Measurements from ENCODE around the gene DNAAF8. TPM values are rescaled to one million over a fixed set of nuclear protein-coding genes. Genes with fewer than 3 reads are reported as not detected.

Gene DNAAF8
- total RNA-seq, 3 donors from 2014 or later, result 0.16 to 0.47 (median 0.25) TPM

DNA sequence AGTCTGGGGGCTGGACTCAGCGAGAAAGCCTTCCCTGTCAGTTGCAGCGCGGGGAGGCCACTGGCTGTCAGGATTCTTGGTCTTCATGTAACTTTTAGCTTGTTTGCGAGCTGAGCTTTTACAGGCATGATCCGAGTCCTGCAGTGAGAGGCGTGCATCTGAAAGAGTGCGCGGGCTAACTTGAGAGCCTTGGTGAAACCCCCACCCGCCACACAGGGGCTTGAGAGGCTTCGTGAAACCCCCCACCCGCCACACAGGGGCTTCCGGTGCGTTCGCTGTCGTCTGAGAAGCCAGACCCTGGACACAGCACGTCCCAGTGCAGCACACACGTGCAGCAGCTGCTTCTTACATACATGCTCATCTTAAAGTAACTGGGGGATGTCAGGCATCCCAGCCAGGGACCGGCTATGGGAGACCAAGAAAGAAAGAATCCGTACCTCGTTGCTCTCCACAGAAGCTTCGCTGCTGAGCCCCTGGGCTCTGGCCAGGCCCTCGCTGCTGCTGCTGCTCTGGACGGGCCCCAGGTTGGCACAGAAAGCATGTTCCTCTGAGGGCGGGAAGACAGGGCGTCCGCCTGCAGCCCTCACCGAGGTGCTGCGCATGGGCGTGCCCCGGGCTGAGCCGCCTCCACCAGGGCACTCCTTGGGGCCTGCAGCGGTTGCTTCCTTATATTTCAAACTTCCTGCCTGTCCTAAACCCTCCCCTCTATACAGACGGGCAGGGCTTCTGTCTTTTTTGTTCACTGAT is 33.2 kb upstream of the DNAAF8 start:
- no peaks in the 10 kb centered on the region for H3K4me1 Mint-ChIP-seq (ENCODE audit: low read depth)
- no peak overlapping the region for H3K4me3 Mint-ChIP-seq
- no peak for ATAC-seq
- no peaks in the 10 kb centered on the region for H3K9me3 Mint-ChIP-seq
- H3K36me3 Mint-ChIP-seq (ENCODE audit: insufficient read depth), result peaks cover 3% of the 10 kb centered on the region
- no peaks in the 10 kb centered on the region for H3K27me3 Mint-ChIP-seq (ENCODE audit: low read depth)
- DNase-seq, result no peak

DNA sequence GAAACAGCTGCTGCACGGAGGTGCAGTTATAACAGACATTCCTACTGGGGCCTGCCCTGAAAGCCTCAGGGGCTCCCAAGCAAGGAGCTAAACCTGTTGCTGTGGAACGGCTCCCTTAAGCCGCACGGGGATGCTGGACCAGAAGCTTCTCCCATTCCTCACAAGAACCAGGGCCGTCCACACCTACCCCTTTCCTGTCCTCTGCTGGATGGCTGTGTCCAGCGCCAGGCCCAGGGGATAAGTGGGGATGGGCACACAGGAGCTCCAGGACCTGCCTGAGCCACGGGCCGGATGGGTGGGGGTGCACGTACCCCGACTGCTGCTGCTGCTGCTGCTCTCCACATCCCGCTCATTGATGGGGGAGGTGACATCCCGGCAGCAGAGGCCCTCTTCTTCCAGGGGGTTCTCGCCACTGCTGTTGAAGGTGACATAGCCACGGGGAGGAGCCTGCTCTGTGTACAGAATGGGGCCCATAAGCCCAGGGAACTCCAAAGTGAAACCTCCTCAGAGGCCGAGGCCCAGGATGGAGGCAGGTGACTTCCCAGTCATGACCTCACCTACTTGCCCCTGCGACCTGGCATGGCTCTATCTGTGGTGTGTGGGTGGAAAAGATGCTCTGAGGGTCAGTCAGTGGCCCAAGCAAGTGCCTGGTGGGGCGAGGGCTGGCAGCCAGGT is 32.4 kb upstream of the DNAAF8 start:
- DNase-seq (no peak), ATAC-seq (no peak)
- Mint-ChIP-seq H3K4me3 (no peak overlapping the region), H3K27me3 (ENCODE audit: low read depth) (no peaks in the 10 kb centered on the region), H3K9me3 (no peaks in the 10 kb centered on the region), H3K4me1 (ENCODE audit: low read depth) (no peaks in the 10 kb centered on the region), H3K36me3 (ENCODE audit: insufficient read depth) (peaks cover 7% of the 10 kb centered on the region)

DNA sequence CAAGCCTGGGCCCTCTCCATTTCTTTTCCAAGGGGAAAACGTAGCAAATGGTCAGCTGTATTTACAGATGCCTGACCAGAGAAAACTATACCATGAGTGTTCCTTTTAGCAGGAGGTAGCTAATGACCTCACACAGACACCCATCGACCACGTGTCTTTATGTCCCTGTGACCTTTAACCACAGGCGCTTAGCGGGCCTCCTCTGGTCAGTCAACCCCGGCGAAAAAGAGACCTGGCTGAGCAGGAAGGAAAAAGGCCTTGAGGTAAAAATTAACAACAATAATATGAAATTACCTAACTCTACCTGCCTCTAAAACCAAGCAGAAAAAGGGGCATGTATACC is 31.9 kb upstream of the DNAAF8 start:
- no peaks in the 10 kb centered on the region for H3K4me1 Mint-ChIP-seq (ENCODE audit: low read depth)
- no peak overlapping the region for H3K4me3 Mint-ChIP-seq
- no peaks in the 10 kb centered on the region for H3K9me3 Mint-ChIP-seq
- H3K36me3 Mint-ChIP-seq (ENCODE audit: insufficient read depth), result peaks cover 10% of the 10 kb centered on the region
- ATAC-seq (no peak), DNase-seq (no peak)
- H3K27me3 Mint-ChIP-seq (ENCODE audit: low read depth), result no peaks in the 10 kb centered on the region

DNA sequence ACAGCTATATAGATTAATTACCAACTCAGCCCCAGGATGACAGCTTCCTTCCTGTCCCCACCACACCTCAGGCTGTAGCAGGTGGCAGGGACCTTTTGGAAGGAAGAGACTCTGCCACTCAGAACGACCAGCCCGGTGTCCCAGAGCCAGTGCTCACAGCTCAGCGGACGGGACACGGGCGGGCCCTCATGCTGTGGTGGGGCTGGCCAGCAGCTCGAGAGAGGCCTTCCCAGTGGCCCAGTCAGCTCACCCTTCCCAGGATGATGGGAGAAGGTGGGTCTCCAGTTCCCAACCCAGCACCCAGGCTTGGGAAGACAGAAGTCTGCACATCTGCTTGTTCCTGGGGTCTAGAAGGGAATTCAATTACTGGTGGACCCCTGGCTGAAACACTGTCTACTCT is 30.4 kb upstream of the DNAAF8 start:
- no peaks in the 10 kb centered on the region for H3K4me1 Mint-ChIP-seq (ENCODE audit: low read depth)

DNA sequence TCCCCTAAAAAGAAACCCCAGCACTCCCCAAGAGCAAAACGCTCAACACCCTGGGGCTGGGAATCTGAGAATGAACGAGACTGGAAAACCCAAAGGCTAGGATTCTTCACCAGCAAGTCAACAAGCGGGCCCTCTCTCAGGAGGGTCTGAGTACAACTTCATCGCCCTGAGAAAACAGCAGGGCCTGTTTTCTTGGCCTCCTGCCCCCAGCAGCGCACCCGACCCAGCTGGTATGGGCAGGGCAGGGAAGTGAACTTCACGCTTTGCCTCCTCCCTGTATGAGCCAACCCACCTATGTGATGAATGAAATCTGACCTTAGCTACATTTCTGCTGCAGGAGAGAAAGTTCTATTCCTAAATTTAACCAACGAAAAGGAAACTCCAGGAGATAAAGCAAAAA is 29.8 kb upstream of the DNAAF8 start:
- H3K9me3 Mint-ChIP-seq, result no peaks in the 10 kb centered on the region
- H3K4me1 Mint-ChIP-seq (ENCODE audit: low read depth), result no peaks in the 10 kb centered on the region
- DNase-seq (no peak), ATAC-seq (no peak)
- H3K36me3 Mint-ChIP-seq (ENCODE audit: insufficient read depth), result peaks cover 15% of the 10 kb centered on the region
- no peak overlapping the region for H3K4me3 Mint-ChIP-seq
- no peaks in the 10 kb centered on the region for H3K27me3 Mint-ChIP-seq (ENCODE audit: low read depth)

More for the DNA sequence above, 30.4 kb upstream of the DNAAF8 start:
- no peak for ATAC-seq
- Mint-ChIP-seq H3K36me3 (ENCODE audit: insufficient read depth) (peaks cover 13% of the 10 kb centered on the region), H3K9me3 (no peaks in the 10 kb centered on the region), H3K4me3 (no peak overlapping the region), H3K27me3 (ENCODE audit: low read depth) (no peaks in the 10 kb centered on the region)
- no peak for DNase-seq

DNA sequence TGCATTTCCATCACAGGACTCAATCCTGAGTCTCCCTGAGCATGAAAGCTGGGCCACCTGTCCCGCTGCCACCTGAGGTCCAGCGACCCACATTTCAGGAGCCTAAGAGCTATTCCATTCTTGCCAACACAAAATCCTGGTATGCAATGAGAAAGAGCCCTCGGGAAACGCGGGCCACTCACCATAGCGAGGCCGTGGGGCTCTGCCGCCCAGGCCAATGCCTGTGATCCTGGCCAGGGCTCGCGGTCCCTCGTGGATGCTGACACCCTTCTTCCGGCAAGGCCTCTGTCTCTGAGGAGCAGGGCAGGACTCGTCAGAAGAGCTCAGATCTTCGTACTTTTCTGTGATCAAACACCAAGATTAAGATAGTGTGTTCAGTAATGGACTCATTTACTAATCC is 29.4 kb upstream of the DNAAF8 start:
- Mint-ChIP-seq H3K4me1 (ENCODE audit: low read depth) (no peaks in the 10 kb centered on the region), H3K9me3 (no peaks in the 10 kb centered on the region), H3K4me3 (no peak overlapping the region), H3K36me3 (ENCODE audit: insufficient read depth) (peaks cover 19% of the 10 kb centered on the region), H3K27me3 (ENCODE audit: low read depth) (no peaks in the 10 kb centered on the region)
- ATAC-seq, result no peak
- no peak for DNase-seq

DNA sequence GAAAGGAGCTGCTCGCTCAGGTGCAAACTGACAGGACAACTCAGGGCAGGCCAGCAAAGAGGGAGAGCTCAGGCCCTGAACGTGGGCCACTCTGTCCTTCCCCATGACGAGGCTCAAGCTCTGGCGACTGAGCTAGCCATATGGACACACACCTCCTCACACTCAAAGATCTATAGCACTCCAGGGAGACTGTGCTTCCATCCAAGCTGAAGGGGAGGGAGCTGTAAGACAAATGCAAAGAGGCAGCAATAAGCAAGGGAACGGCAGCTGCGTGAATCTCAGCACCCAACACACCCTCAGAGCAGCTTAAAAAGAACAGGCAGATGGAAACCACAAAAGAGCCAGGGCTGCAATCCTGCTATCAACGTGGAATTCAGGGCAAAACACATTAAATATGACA is 27.5 kb upstream of the DNAAF8 start:
- DNase-seq (no peak), ATAC-seq (no peak)
- Mint-ChIP-seq H3K27me3 (ENCODE audit: low read depth) (no peaks in the 10 kb centered on the region), H3K4me3 (peak overlapping the region; percentile 2), H3K36me3 (ENCODE audit: insufficient read depth) (peaks cover 23% of the 10 kb centered on the region), H3K4me1 (ENCODE audit: low read depth) (no peaks in the 10 kb centered on the region), H3K9me3 (no peaks in the 10 kb centered on the region)

DNA sequence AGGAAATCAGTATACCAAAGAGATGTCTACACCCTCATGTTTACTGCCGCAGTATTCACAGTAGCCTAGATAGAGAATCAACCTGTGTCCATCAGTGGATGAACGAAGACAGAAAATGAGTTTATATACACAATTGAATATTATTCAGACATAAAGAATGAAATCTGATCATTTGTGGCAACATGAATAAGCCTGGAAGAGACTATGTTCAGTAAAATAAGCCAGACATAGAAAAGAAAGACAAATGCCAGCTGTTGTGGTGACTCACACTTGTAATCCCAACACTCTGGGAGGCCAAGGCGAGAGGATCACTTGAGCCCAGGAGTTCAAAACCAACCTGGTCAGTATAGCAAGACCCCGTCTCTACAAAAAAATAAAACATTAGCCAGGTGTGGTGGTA is 24.9 kb upstream of the DNAAF8 start:
- DNase-seq (no peak), ATAC-seq (no peak)
- H3K27me3 Mint-ChIP-seq (ENCODE audit: low read depth), result no peaks in the 10 kb centered on the region

DNA sequence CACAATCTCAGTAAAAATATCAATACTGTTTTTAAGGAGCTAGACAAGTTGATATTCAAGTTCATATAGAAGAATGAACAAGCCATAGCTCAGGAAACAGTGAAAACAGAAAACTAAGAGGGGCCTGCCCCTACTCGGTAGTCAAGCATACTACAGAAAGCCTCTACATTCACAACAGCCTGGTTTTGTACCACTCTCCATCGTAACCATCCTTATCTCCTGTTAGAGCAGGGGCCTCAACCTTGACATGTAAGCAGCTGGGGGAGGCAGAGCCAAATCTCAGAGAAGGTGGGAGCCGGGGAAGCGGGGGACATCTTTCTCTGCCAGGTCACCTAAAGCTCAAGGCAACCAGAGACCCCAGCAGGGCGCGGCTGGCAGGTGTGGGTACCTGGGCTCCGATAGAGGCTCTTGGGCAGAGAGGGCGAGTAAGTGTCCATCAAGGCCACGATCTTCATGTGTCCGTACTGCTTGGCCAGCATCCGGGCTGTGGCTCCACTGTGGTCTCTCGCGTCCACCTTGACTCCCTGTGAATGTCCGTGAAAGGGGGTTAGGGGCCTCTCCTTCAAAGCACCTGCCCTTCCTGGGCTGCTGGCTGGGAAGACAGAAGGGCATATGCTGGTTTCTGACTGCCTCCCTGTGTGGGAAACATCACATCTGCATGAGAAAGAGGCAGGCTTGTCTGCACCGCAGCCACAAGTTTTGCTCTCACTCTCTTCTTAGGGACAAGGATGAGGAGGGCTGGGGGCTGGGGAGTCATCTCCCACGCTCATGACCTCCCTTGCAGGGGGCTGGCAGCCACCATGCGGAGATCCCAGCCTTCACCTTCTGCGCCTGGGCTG is 20.5 kb upstream of the DNAAF8 start:
- Mint-ChIP-seq H3K9me3 (no peaks in the 10 kb centered on the region), H3K36me3 (ENCODE audit: insufficient read depth) (peaks cover 18% of the 10 kb centered on the region), H3K4me1 (ENCODE audit: low read depth) (no peaks in the 10 kb centered on the region), H3K27me3 (ENCODE audit: low read depth) (no peaks in the 10 kb centered on the region), H3K4me3 (no peak overlapping the region)
- ATAC-seq (no peak), DNase-seq (no peak)

More for the DNA sequence above, 24.9 kb upstream of the DNAAF8 start:
- H3K4me1 Mint-ChIP-seq (ENCODE audit: low read depth), result no peaks in the 10 kb centered on the region
- H3K4me3 Mint-ChIP-seq, result no peak overlapping the region
- peaks cover 27% of the 10 kb centered on the region for H3K36me3 Mint-ChIP-seq (ENCODE audit: insufficient read depth)
- no peaks in the 10 kb centered on the region for H3K9me3 Mint-ChIP-seq

DNA sequence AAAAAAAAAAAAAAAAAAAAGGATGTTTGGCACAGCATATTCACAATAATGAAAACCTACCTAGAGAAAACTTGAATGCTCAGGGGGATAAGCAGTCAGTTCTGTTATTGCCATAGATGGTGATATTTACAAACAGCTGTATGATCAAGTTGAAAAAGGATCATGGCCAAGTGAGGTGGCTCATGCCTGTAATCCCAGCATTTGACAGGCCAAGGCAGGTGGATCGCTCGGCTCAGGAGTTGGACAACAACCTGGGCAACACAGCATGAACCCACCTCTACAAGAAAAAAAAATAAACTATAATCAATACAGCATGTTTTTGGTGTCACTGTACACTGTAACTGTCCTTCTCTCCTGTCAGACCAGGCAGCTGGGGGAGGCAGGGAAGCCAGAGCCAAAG is 19.3 kb upstream of the DNAAF8 start:
- DNase-seq (no peak), ATAC-seq (no peak)
- H3K27me3 Mint-ChIP-seq (ENCODE audit: low read depth), result no peaks in the 10 kb centered on the region
- H3K9me3 Mint-ChIP-seq, result no peaks in the 10 kb centered on the region
- H3K4me3 Mint-ChIP-seq, result no peak overlapping the region
- H3K36me3 Mint-ChIP-seq (ENCODE audit: insufficient read depth), result peaks cover 11% of the 10 kb centered on the region
- no peaks in the 10 kb centered on the region for H3K4me1 Mint-ChIP-seq (ENCODE audit: low read depth)

DNA sequence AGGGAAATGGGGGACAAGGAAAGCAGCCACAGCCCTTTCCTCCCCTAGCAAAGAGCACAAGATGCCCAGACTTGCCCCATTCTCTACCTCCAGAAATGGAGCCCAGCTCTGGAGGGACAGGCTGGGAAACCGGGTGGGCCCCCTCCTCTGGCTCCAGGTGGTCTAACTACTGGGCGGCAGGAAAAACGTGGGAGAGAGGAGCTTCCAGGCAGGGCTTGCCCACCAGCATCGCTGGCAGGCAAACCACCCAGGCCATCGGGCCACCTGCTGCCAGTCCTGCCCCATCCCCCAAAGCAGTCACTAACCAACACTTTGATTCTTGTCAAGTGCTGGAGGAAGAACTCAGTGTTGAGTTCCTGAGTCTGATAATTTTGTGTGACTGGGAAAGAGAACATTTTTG is 15.9 kb upstream of the DNAAF8 start:
- H3K27me3 Mint-ChIP-seq (ENCODE audit: low read depth), result no peaks in the 10 kb centered on the region
- peaks cover 7% of the 10 kb centered on the region for H3K36me3 Mint-ChIP-seq (ENCODE audit: insufficient read depth)
- H3K4me3 Mint-ChIP-seq, result no peak overlapping the region
- ATAC-seq (no peak), DNase-seq (no peak)
- no peaks in the 10 kb centered on the region for H3K4me1 Mint-ChIP-seq (ENCODE audit: low read depth)
- no peaks in the 10 kb centered on the region for H3K9me3 Mint-ChIP-seq

DNA sequence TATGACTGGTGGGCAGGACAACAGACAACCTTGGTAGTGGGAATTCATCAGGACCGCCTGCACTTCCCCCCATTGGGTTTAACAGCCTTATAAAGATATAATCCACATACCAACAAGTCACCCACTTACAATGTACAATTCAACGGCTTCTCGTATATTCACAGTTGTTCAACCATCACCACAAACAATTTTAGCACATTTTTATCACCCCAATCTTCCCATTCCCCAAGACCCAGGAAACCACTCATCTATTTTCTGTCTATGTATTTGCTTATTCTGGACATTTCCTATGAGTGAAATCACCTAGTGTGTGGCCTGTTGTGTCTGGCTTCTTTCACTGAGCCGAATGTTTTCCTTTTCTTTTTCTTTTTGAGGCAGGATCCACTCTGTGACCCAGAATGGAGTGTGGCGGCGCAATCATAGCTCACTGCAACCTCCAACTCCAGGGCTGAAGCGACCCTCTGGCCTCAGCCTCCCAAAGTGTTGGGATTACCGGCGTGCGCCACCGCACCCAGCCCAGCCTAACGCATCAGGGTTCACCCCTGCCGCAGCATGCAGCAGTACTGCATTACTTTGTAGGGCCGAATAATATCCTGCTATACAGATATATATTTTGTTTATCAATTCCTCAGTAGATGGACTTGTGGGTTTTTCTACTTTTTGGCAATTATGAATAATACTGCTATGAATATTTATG is 11.1 kb upstream of the DNAAF8 start:
- peaks cover 13% of the 10 kb centered on the region for H3K36me3 Mint-ChIP-seq (ENCODE audit: insufficient read depth)
- H3K27me3 Mint-ChIP-seq (ENCODE audit: low read depth), result no peaks in the 10 kb centered on the region
- no peak overlapping the region for H3K4me3 Mint-ChIP-seq
- no peaks in the 10 kb centered on the region for H3K9me3 Mint-ChIP-seq
- no peaks in the 10 kb centered on the region for H3K4me1 Mint-ChIP-seq (ENCODE audit: low read depth)
- ATAC-seq (no peak), DNase-seq (no peak)

DNA sequence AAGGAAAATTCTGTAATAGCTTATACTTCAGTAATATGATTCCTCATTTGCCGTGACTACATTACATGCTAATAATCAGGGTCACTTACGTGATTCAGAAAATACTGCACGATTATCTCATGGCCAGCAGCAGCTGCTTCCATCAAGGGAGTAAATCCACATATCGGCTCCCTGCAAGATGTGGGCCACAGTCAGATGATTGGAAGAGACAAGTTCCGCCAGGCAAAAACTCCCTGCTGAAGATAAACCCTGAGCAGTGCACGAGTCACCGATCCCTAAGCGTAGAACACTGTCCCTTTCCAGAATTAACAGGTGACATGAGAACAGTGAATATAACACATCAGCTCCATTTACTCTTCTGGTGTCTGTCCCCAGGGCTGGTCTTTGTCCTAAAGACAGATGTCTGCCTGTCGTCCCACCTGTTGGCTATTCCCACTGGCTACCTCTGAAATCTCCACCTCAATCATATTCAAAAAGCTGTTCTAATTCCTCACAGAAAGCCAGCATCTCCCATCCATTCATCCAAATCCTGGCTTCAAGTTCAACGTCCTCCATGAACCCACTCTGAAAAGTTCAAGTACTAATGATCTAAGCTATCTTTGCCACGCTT is 9.6 kb upstream of the DNAAF8 start:
- ATAC-seq (no peak), DNase-seq (no peak)

DNA sequence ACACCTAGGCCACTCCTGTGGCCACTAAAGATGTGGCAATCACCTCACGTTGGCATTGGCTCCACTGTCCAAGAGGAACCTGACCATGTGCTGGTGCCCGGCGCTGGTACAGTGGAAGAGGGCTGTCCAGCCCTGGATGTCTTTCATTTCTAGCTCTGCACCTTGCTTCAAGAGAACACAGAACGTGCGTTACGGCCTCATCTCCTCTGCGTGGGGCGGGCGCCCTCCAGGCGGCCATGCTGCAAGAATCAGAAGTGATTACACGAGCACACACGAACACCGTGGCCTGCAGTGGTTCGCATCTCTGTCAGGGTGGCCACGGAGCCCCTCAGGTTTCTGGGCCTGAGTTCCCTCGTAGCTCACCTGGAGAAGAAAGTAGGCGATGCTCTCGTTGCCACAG is 7.7 kb upstream of the DNAAF8 start:
- no peaks in the 10 kb centered on the region for H3K9me3 Mint-ChIP-seq
- ATAC-seq (no peak), DNase-seq (no peak)
- no peaks in the 10 kb centered on the region for H3K4me1 Mint-ChIP-seq (ENCODE audit: low read depth)
- no peaks in the 10 kb centered on the region for H3K27me3 Mint-ChIP-seq (ENCODE audit: low read depth)
- peaks cover 13% of the 10 kb centered on the region for H3K36me3 Mint-ChIP-seq (ENCODE audit: insufficient read depth)
- no peak overlapping the region for H3K4me3 Mint-ChIP-seq

More for the DNA sequence above, 9.6 kb upstream of the DNAAF8 start:
- no peak overlapping the region for H3K4me3 Mint-ChIP-seq
- no peaks in the 10 kb centered on the region for H3K27me3 Mint-ChIP-seq (ENCODE audit: low read depth)
- peaks cover 13% of the 10 kb centered on the region for H3K36me3 Mint-ChIP-seq (ENCODE audit: insufficient read depth)
- no peaks in the 10 kb centered on the region for H3K9me3 Mint-ChIP-seq
- H3K4me1 Mint-ChIP-seq (ENCODE audit: low read depth), result no peaks in the 10 kb centered on the region
